ENCODE data around the gene ECI1. TPM values are rescaled to one million over a fixed set of nuclear protein-coding genes. Genes with fewer than 3 reads are reported as not detected.

Gene ECI1
- total and polyA plus RNA-seq, 2 of the 13 experiments (the other 11 are each of a cell fraction or from before 2014, with no cell fraction given): 82.0 to 102 TPM

- Histone ChIP-seq H3K9ac (ENCODE audit: insufficient read depth, low read depth, low read length) (no peak overlapping the region; the same call in 1 of the 2 replicates), H3K27ac (ENCODE audit: extremely low read length, insufficient read depth, low read length) (no peak overlapping the region), H3K4me2 (ENCODE audit: low read depth, low read length) (peak overlapping the region; percentile 95; the same call in 1 of the 2 replicates), H3K4me1 (ENCODE audit: insufficient read depth, low read length) (peaks cover 43% of the 10 kb centered on the region), H3K79me2 (ENCODE audit: insufficient read depth, low read length) (peaks cover 8% of the 10 kb centered on the region), H4K20me1 (ENCODE audit: insufficient read depth, low read length) (no peaks in the 10 kb centered on the region), H3K36me3 (replicated peaks in 1 of 2; ENCODE audit: control insufficient read depth in 1 of 2, insufficient read depth in 2 of 2, low read length in 2 of 2) (peaks cover 2 to 13% of the 10 kb centered on the region in 2 experiments; a peak in 4 of 5 replicates), H3K9me3 (ENCODE audit: low read length) (no peaks in the 10 kb centered on the region), H2AFZ (ENCODE audit: low read length) (no peak overlapping the region), H3K4me3 (replicated peaks in 1 of 3; ENCODE audit: insufficient read depth in 1 of 3, low read depth in 2 of 3, low read length in 3 of 3) (0 out of 6 replicates have a peak overlapping the region, but pooled peaks of 1 of the 3 experiments have one; percentile 96), H3K27me3 (ENCODE audit: control insufficient read depth in 1 of 2, insufficient read depth in 2 of 2, low read length in 2 of 2) (no peaks in the 10 kb centered on the region)
- WGBS (ENCODE audit: low lambda C conversion rate): 93% methylated on average over 7 of the region's 23 CpGs
- no peak for ATAC-seq
- ChIA-PET POLR2A (interaction anchor here (1.0 to 4.3 kb wide), 4 partner anchors 8 to 52 kb away, joined by 3 to 18 read pairs (median 8); partner anchors contain the start of genes PGP and TRAF7), CTCF (ENCODE audit: low intra/inter-chr PET ratio, low total read pairs) (no interaction called here)
- FAIRE-seq: no peak
- no peak for DNase-seq (ENCODE audit: low spot score)
- intact Hi-C loops (cut with micrococcal nuclease; ENCODE audit: unreplicated experiment): no loop called here
- in situ Hi-C loops (cut with HindIII; ENCODE audit: extremely low pct_ligation_motif_present, low pct_unique_long_range_greater_than_20kb): no loop called here
- no peak for TF ChIP-seq SALL1 (CRISPR knock-in tag; IDR thresholded peaks at IDR 0.05)
- no peak for TF ChIP-seq HMG20A (CRISPR knock-in tag; IDR thresholded peaks at IDR 0.05; ENCODE audit: borderline replicate concordance)
- TF ChIP-seq TBL1XR1 (IDR thresholded peaks at IDR 0.05; ENCODE audit: borderline replicate concordance, low read length, partially characterized antibody): no peak
- TF ChIP-seq TRIM22 (IDR thresholded peaks at IDR 0.05): no peak
- peak; percentile 62 for TF ChIP-seq RBFOX2 (IDR thresholded peaks at IDR 0.05; ENCODE audit: low read depth, low read length)
- peak; percentile 76 for TF ChIP-seq AGO2 (optimal IDR thresholded peaks at IDR 0.05; ENCODE audit: low read depth, low read length)
- BruUV-seq (replicated peaks): TSS peak; percentile 45
Observed at GRCh38 chr16:2206780-2207433, 44.5 kb downstream of the ECI1 start.

GRCh38 chr16:2206420-2206779 lies 45.0 kb downstream of the ECI1 start:
- DNase-seq (ENCODE audit: low spot score) (no peak), FAIRE-seq (no peak), ATAC-seq (no peak)
- H2AFZ ChIP-seq (ENCODE audit: low read length): no peak overlapping the region
- peaks cover 2 to 13% of the 10 kb centered on the region in 2 experiments; a peak in 4 of 5 replicates for H3K36me3 ChIP-seq (replicated peaks in 1 of 2; ENCODE audit: control insufficient read depth in 1 of 2, insufficient read depth in 2 of 2, low read length in 2 of 2)
- POLR2A ChIA-PET: interaction anchor here (1.0 to 4.3 kb wide), 4 partner anchors 8 to 51 kb away, joined by 3 to 18 read pairs (median 8); partner anchors contain the start of genes PGP and TRAF7
- H4K20me1 ChIP-seq (ENCODE audit: insufficient read depth, low read length): no peaks in the 10 kb centered on the region
- H3K4me2 ChIP-seq (ENCODE audit: low read depth, low read length): peak overlapping the region; percentile 95
- peak overlapping the region; percentile 71 to 96 (median 83) for H3K4me3 ChIP-seq (replicated peaks in 1 of 3; ENCODE audit: insufficient read depth in 1 of 3, low read depth in 2 of 3, low read length in 3 of 3)
- H3K27ac ChIP-seq (ENCODE audit: extremely low read length, insufficient read depth, low read length): peak overlapping the region; percentile 89
- H3K79me2 ChIP-seq (ENCODE audit: insufficient read depth, low read length): peaks cover 8% of the 10 kb centered on the region
- H3K27me3 ChIP-seq (ENCODE audit: control insufficient read depth in 1 of 2, insufficient read depth in 2 of 2, low read length in 2 of 2): no peaks in the 10 kb centered on the region
- in situ Hi-C loops (cut with HindIII; ENCODE audit: extremely low pct_ligation_motif_present, low pct_unique_long_range_greater_than_20kb) (no loop called here), intact Hi-C loops (cut with micrococcal nuclease; ENCODE audit: unreplicated experiment) (no loop called here)
- H3K4me1 ChIP-seq (ENCODE audit: insufficient read depth, low read length): peaks cover 38% of the 10 kb centered on the region
- peak overlapping the region; percentile 97 for H3K9ac ChIP-seq (ENCODE audit: insufficient read depth, low read depth, low read length)
- CTCF ChIA-PET (ENCODE audit: low intra/inter-chr PET ratio, low total read pairs): no interaction called here
- BruUV-seq (replicated peaks): no TSS peak
- WGBS (ENCODE audit: low lambda C conversion rate): 95% methylated on average over 16 of the region's 18 CpGs
- no peaks in the 10 kb centered on the region for H3K9me3 ChIP-seq (ENCODE audit: low read length)
- TF ChIP-seq ARNT (IDR thresholded peaks at IDR 0.05): no peak
- TF ChIP-seq GLMP (CRISPR knock-in tag; IDR thresholded peaks at IDR 0.05; ENCODE audit: borderline replicate concordance): no peak
- TF ChIP-seq HHEX (CRISPR knock-in tag; IDR thresholded peaks at IDR 0.05): no peak
- no peak for TF ChIP-seq MBNL3 (CRISPR knock-in tag; conservative IDR thresholded peaks at IDR 0.05)
- no peak for TF ChIP-seq MBD4 (IDR thresholded peaks at IDR 0.05; ENCODE audit: borderline replicate concordance, low read length)
- TF ChIP-seq POLR2AphosphoS5 (IDR thresholded peaks at IDR 0.05; ENCODE audit: low read depth, low read length): no peak
- TF ChIP-seq ZNF280D (CRISPR knock-in tag; IDR thresholded peaks at IDR 0.05): no peak
- no peak for TF ChIP-seq ZSCAN25 (CRISPR knock-in tag; IDR thresholded peaks at IDR 0.05)

Measured in HepG2 (cell line).